ENCODE data around the gene RFWD3.

- TF ChIP-seq CTCF (IDR thresholded peaks at IDR 0.05; ENCODE audit: low read length) (no peak), EZH2 (optimal IDR thresholded peaks at IDR 0.05; ENCODE audit: low read depth, low read length) (no peak), EZH2phosphoT487 (IDR thresholded peaks at IDR 0.05; ENCODE audit: low read length) (no peak)
These were observed 24.7 kb downstream of the RFWD3 start for GRCh38 chr16:74641969-74642368.
